Skeletal muscle satellite cell (primary cell): ENCODE results near the gene NNAT.
"Not testable (repeated sequence)": the region's sequence is repeated elsewhere in the genome, so short reads cannot be mapped to it uniquely, and the experiment has no call there.

Experiments
- H3K27me3 ChIP-seq: 2 replicates; pipeline ENCODE4 v1.7.0; 2013; ENCODE audit warnings: low read length; ENCODE audit not compliant: control insufficient read depth, insufficient read depth
- H3K36me3 ChIP-seq: 2 replicates; pipeline ENCODE4 v1.7.0; 2013; ENCODE audit warnings: mild to moderate bottlenecking, control low read depth, low read length; ENCODE audit not compliant: insufficient read depth
- H3K4me1 ChIP-seq: 2 replicates; pipeline ENCODE4 v1.7.0; 2013; ENCODE audit warnings: low read length; ENCODE audit not compliant: control insufficient read depth, insufficient read depth
- H3K4me2 ChIP-seq: 2 replicates; pipeline ENCODE4 v1.7.0; 2013; ENCODE audit warnings: mild to moderate bottlenecking, low read length
- H3K4me3 ChIP-seq: 2 replicates; pipeline ENCODE4 v1.7.0; 2013; ENCODE audit warnings: low read length
- H3K9ac ChIP-seq: 2 replicates; pipeline ENCODE4 v1.7.0; 2013; ENCODE audit warnings: mild to moderate bottlenecking, low read depth, low read length, moderate library complexity
- H3K9me3 ChIP-seq: replicated peaks from 2 replicates; pipeline ENCODE4 v1.7.0; 2013; ENCODE audit warnings: mild to moderate bottlenecking, control low read depth, low read length

NNAT gene

GRCh38 chr20:37484331-37484730 lies 36.7 kb upstream of the NNAT start:
- no peak overlapping the region for H3K4me3 ChIP-seq
- H3K4me1 ChIP-seq, result no peaks in the 10 kb centered on the region
- no peaks in the 10 kb centered on the region for H3K36me3 ChIP-seq
- no peak overlapping the region for H3K4me2 ChIP-seq
- H3K27me3 ChIP-seq, result peaks cover 34% of the 10 kb centered on the region
- H3K9me3 ChIP-seq, result no peaks in the 10 kb centered on the region
- no peak overlapping the region for H3K9ac ChIP-seq

- not testable (repeated sequence) for H3K4me1 ChIP-seq, H3K36me3 ChIP-seq, H3K4me3 ChIP-seq, H3K9ac ChIP-seq, H3K4me2 ChIP-seq, H3K9me3 ChIP-seq
- peaks cover 20% of the 10 kb centered on the region for H3K27me3 ChIP-seq
Measured at GRCh38 chr20:37486209-37486608, 34.8 kb upstream of the NNAT start.

- Histone ChIP-seq H3K4me2 (no peak overlapping the region), H3K4me3 (no peak overlapping the region), H3K9ac (no peak overlapping the region), H3K9me3 (no peaks in the 10 kb centered on the region), H3K27me3 (peaks cover under 1% of the 10 kb centered on the region), H3K4me1 (no peaks in the 10 kb centered on the region), H3K36me3 (peaks cover 5% of the 10 kb centered on the region)
Measured at GRCh38 chr20:37490663-37491350, 30.2 kb upstream of the NNAT start.

- peaks cover 5% of the 10 kb centered on the region for H3K36me3 ChIP-seq
- no peaks in the 10 kb centered on the region for H3K9me3 ChIP-seq
- no peaks in the 10 kb centered on the region for H3K4me1 ChIP-seq
- no peak overlapping the region for H3K9ac ChIP-seq
- H3K4me2 ChIP-seq, result no peak overlapping the region
- H3K27me3 ChIP-seq, result no peaks in the 10 kb centered on the region
- no peak overlapping the region for H3K4me3 ChIP-seq
Measured at GRCh38 chr20:37492096-37492625, 28.9 kb upstream of the NNAT start.

- Histone ChIP-seq H3K4me3 (no peak overlapping the region), H3K36me3 (peaks cover 5% of the 10 kb centered on the region), H3K4me1 (no peaks in the 10 kb centered on the region), H3K27me3 (no peaks in the 10 kb centered on the region), H3K4me2 (no peak overlapping the region), H3K9me3 (no peaks in the 10 kb centered on the region), H3K9ac (no peak overlapping the region)
Measured at GRCh38 chr20:37492945-37493344, 28.1 kb upstream of the NNAT start.

- no peaks in the 10 kb centered on the region for H3K27me3 ChIP-seq
- H3K9ac ChIP-seq, result no peak overlapping the region
- H3K9me3 ChIP-seq, result no peaks in the 10 kb centered on the region
- no peak overlapping the region for H3K4me3 ChIP-seq
- no peak overlapping the region for H3K4me2 ChIP-seq
- peaks cover 5% of the 10 kb centered on the region for H3K36me3 ChIP-seq
- peaks cover 7% of the 10 kb centered on the region for H3K4me1 ChIP-seq
Measured at GRCh38 chr20:37494301-37494700, 26.7 kb upstream of the NNAT start.

GRCh38 chr20:37494796-37495195 lies 26.3 kb upstream of the NNAT start:
- peaks cover 7% of the 10 kb centered on the region for H3K4me1 ChIP-seq
- H3K4me2 ChIP-seq, result no peak overlapping the region
- no peak overlapping the region for H3K9ac ChIP-seq
- H3K9me3 ChIP-seq, result no peaks in the 10 kb centered on the region
- no peak overlapping the region for H3K4me3 ChIP-seq
- H3K36me3 ChIP-seq, result peaks cover 5% of the 10 kb centered on the region
- H3K27me3 ChIP-seq, result no peaks in the 10 kb centered on the region

GRCh38 chr20:37498066-37498665 lies 22.9 kb upstream of the NNAT start:
- no peak overlapping the region for H3K9ac ChIP-seq
- H3K27me3 ChIP-seq, result no peaks in the 10 kb centered on the region
- peaks cover 7% of the 10 kb centered on the region for H3K4me1 ChIP-seq
- H3K4me2 ChIP-seq, result no peak overlapping the region
- no peaks in the 10 kb centered on the region for H3K9me3 ChIP-seq
- peaks cover 11% of the 10 kb centered on the region for H3K36me3 ChIP-seq
- H3K4me3 ChIP-seq, result no peak overlapping the region

- Histone ChIP-seq H3K4me1 (peaks cover 7% of the 10 kb centered on the region), H3K9ac (no peak overlapping the region), H3K36me3 (peaks cover 6% of the 10 kb centered on the region), H3K27me3 (no peaks in the 10 kb centered on the region), H3K9me3 (no peaks in the 10 kb centered on the region), H3K4me3 (no peak overlapping the region), H3K4me2 (no peak overlapping the region)
Measured at GRCh38 chr20:37500311-37500710, 20.7 kb upstream of the NNAT start.

GRCh38 chr20:37501940-37502339 lies 19.1 kb upstream of the NNAT start:
- no peak overlapping the region for H3K4me3 ChIP-seq
- no peak overlapping the region for H3K4me2 ChIP-seq

GRCh38 chr20:37502654-37503053 lies 18.4 kb upstream of the NNAT start:
- Histone ChIP-seq H3K4me2 (no peak overlapping the region), H3K4me3 (no peak overlapping the region), H3K9me3 (no peaks in the 10 kb centered on the region), H3K9ac (no peak overlapping the region), H3K36me3 (peaks cover 6% of the 10 kb centered on the region), H3K4me1 (peaks cover 7% of the 10 kb centered on the region), H3K27me3 (no peaks in the 10 kb centered on the region)

More at GRCh38 chr20:37501940-37502339, 19.1 kb upstream of the NNAT start:
- H3K27me3 ChIP-seq, result no peaks in the 10 kb centered on the region
- peaks cover 6% of the 10 kb centered on the region for H3K36me3 ChIP-seq
- H3K9ac ChIP-seq, result no peak overlapping the region
- H3K4me1 ChIP-seq, result peaks cover 7% of the 10 kb centered on the region
- no peaks in the 10 kb centered on the region for H3K9me3 ChIP-seq
